Left lung (tissue), 10 donors: ENCODE results near the gene LCORL. TPM values are rescaled to one million over a fixed set of nuclear protein-coding genes. Genes with fewer than 3 reads are reported as not detected.

ENCODE experiments used
- ATAC-seq: fragments of 200-7000 bp; cut with Tn5 transposase; one replicate; pipeline ENCODE4 v1.9.1; 2020; ENCODE audit warnings: moderate library complexity
- DNase-seq, 4 donors: peaks; one replicate each; pipeline ENCODE4 v3.0.0-alpha.2; 2013 to 2020
- H3K27ac ChIP-seq, 2 donors: fragments of 200-600 bp; sonication (generic) in 1 of 2; one replicate each; pipeline versions ENCODE4 v1.5.0 to v1.8.0; 2020 to 2021
- H3K27me3 ChIP-seq, 2 donors: fragments of 200-600 bp; sonication (generic) in 1 of 2; one replicate each; pipeline versions ENCODE4 v1.5.0 to v1.8.0; 2020 to 2021
- H3K36me3 ChIP-seq, 2 donors: fragments of 200-600 bp; sonication (generic) in 1 of 2; one replicate each; pipeline versions ENCODE4 v1.5.0 to v1.8.0; 2020 to 2021
- H3K4me1 ChIP-seq, 2 donors: fragments of 200-600 bp; one replicate each; pipeline ENCODE4 v1.8.0; 2021
- H3K4me3 ChIP-seq, 2 donors: fragments of 200-600 bp; sonication (generic) in 1 of 2; one replicate each; pipeline versions ENCODE4 v1.5.0 to v1.8.0; 2020 to 2021; ENCODE audit warnings: mild to moderate bottlenecking in 1 of 2
- H3K9me3 ChIP-seq, 2 donors: fragments of 200-600 bp; sonication (generic) in 1 of 2; one replicate each; pipeline versions ENCODE4 v1.5.0 to v1.8.0; 2020 to 2021
- CTCF ChIP-seq, 2 donors: fragments of 200-600 bp; sonication (generic) in 1 of 2; IDR thresholded peaks; one replicate each; pipeline versions ENCODE4 v1.5.0 to v1.8.0; 2021; ENCODE audit warnings: antibody characterized with exemption in 2 of 2
- intact Hi-C, 2 donors: fragments of 100-400 bp; cut with DNase I; formaldehyde crosslinking; loops; one replicate each; pipeline versions ENCODE4 v1.11.2 to v1.14.2; 2022
- polyA plus RNA-seq, 6 donors: library from polyadenylated mRNA; unstranded; fragments of 120-200 nt; gene quantifications; one replicate each; pipeline ENCODE4 v1.2.1, GENCODE V29; 2013; ENCODE audit not compliant: insufficient read length in 6 of 6
- total RNA-seq, 2 donors: library from RNA; stranded (reverse); fragmentation: NEBNext Ultra II Directional; extraction: Animal tissue kit (Norgen Biotek cat#: 25700); gene quantifications; one replicate each; pipeline ENCODE4 v1.2.1, GENCODE V29; 2021
- donor health status: DM: no; HTN: yes; CAD: no.
- donor health status: DM: no; HTN: no; CAD: no.

LCORL gene
- total and polyA plus RNA-seq, 8 donors = 12.2 to 20.9 (median 17.5) TPM

DNA sequence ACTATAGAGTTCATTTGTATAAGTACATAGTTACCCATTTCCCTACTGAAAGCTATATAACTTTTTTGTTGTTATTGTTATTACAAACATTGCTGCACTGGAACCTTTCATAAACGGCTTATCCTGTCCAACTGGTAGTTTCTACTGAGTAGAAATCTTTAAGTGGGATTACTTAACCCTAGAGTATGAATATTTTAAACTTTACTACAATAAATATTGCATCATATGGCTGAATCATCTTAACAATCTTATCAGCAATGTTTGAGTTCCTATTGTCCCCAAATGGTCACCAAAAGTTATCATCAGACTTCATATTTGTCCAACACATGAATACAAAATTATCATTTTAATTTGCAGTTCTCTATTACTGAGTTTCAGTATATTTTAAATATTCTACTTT lies 40.5 kb downstream of the LCORL start:
- no peak overlapping the region for H3K27ac ChIP-seq
- ATAC-seq (no peak), DNase-seq (no peak)
- H3K9me3 ChIP-seq = peaks cover 0 to 18% of the 10 kb centered on the region in 2 donors
- no peaks in the 10 kb centered on the region for H3K4me1 ChIP-seq
- no peak for TF ChIP-seq CTCF (IDR thresholded peaks at IDR 0.05)
- intact Hi-C loops = no loop called here
- H3K36me3 ChIP-seq = no peaks in the 10 kb centered on the region
- no peaks in the 10 kb centered on the region for H3K27me3 ChIP-seq
- no peak overlapping the region for H3K4me3 ChIP-seq

GRCh38 chr4:17968721-17969120 lies 52.8 kb downstream of the LCORL start:
- Histone ChIP-seq H3K4me3 (no peak overlapping the region), H3K36me3 (no peaks in the 10 kb centered on the region), H3K27me3 (no peaks in the 10 kb centered on the region), H3K4me1 (no peaks in the 10 kb centered on the region), H3K9me3 (no peaks in the 10 kb centered on the region), H3K27ac (no peak overlapping the region)
- intact Hi-C loops = no loop called here
- no peak for ATAC-seq
- no peak for TF ChIP-seq CTCF (IDR thresholded peaks at IDR 0.05)
- DNase-seq = no peak

- intact Hi-C loops = no loop called here
- ATAC-seq (no peak), DNase-seq (no peak)
- H3K4me1 ChIP-seq = no peaks in the 10 kb centered on the region
- no peak overlapping the region for H3K27ac ChIP-seq
- no peak for TF ChIP-seq CTCF (IDR thresholded peaks at IDR 0.05)
- H3K27me3 ChIP-seq = no peaks in the 10 kb centered on the region
- H3K36me3 ChIP-seq = no peaks in the 10 kb centered on the region
- H3K4me3 ChIP-seq = no peak overlapping the region
- no peaks in the 10 kb centered on the region for H3K9me3 ChIP-seq
Measured at GRCh38 chr4:17967078-17967477, 54.5 kb downstream of the LCORL start.

DNA sequence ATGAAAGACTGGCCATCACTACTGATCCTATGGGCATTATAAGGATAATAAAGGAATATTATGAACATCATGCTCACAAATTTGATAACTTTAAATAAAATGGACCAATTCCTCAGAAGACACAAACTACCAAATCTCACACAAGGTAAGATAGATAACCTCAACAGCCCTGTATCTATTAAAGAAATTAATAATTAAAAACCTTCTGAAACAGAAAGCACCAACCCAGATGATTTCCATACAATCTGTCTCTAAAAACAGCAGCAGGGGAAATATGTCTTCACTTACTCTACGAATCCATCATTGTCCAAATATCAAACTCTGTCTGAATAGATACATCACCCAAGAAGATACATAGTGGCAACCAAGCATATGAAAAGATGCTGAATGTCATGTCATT lies 55.2 kb downstream of the LCORL start:
- Histone ChIP-seq H3K4me1 (no peaks in the 10 kb centered on the region), H3K27ac (no peak overlapping the region), H3K9me3 (no peaks in the 10 kb centered on the region), H3K27me3 (no peaks in the 10 kb centered on the region), H3K4me3 (no peak overlapping the region), H3K36me3 (no peaks in the 10 kb centered on the region)
- TF ChIP-seq CTCF (IDR thresholded peaks at IDR 0.05) = no peak
- no peak for DNase-seq
- no peak for ATAC-seq
- intact Hi-C loops = no loop called here

DNA sequence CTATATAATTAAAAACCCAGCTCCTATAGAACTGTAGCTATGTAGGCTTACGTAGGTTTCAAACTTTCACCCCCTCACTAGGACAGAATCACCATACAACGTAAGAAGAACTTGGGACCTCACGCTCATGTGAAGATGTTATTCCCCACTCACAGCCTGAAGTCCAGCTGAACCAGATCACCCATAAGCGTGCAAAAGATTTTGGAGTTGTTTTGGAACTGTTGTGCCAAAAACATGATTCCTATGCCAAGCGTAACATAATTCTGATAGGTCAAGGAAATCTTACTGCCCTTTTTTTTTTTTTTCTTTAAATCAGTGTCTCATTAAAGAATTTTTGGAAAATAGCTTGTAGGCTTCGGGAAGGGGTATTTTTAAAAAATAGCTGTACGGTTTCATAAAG lies 57.0 kb downstream of the LCORL start:
- no peaks in the 10 kb centered on the region for H3K27me3 ChIP-seq
- no peak for TF ChIP-seq CTCF (IDR thresholded peaks at IDR 0.05)
- no peaks in the 10 kb centered on the region for H3K9me3 ChIP-seq
- DNase-seq (peak in 2 of 4 donors; percentile 19 to 41), ATAC-seq (no peak)
- no peak overlapping the region for H3K4me3 ChIP-seq
- H3K4me1 ChIP-seq = no peaks in the 10 kb centered on the region
- intact Hi-C loops = no loop called here
- no peak overlapping the region for H3K27ac ChIP-seq
- H3K36me3 ChIP-seq = no peaks in the 10 kb centered on the region
